IPS-NIHi7 (cell line): ENCODE measurements around the gene PRCC.

ENCODE experiments used
- DNase-seq: peaks from one replicate; pipeline ENCODE4 v3.0.0; 2012; ENCODE audit warnings: mixed read lengths; ENCODE audit errors: extremely low spot score

PRCC gene

DNA sequence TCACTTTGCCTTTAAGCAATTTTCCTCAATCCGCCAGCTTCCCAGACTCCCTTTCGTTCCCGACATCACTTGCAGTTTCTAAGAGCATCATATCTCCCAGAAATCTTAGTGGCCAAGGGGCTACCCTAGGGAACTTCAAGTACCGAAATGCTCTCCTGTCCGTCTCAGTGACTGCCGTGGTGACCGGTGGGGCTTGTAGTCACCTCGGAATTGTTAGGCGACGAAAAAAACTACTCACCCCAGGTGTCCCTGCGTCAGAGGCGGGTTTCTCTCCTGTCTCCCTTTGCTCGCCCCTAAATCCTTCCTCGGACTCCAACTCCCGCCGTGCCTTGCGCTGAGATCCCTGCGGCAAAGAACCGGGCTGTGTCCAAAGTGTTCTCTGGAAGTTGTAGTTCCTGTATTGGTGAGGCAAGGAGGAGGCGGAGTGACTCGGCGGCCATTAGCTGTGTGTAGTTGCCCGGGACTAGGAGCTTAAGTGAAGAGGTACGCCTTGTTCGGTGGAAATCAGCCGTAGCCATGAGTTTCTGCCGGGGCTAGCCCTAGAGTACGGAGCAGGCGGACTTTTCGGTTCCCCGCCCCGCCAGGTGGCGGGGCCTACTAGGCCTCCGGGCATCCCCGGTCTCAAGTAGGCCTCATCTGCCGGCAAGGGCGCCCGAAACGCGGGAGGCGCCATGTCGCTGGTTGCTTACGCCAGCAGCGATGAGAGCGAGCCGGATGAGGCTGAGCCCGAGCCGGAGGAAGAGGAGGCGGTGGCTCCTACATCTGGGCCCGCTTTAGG, at the start of gene PRCC:
PRCC (plus strand) TSS at position 435 of the 778 bp plus-strand sequence; CDS start at position 672, 237 bp downstream.
- DNase-seq: peak; percentile 89

- DNase-seq: no peak
These were observed 46.2 kb upstream of the PRCC start for GRCh38 chr1:156721131-156721530.

- DNase-seq: no peak
These were observed 45.8 kb upstream of the PRCC start for GRCh38 chr1:156721535-156721934.

DNA sequence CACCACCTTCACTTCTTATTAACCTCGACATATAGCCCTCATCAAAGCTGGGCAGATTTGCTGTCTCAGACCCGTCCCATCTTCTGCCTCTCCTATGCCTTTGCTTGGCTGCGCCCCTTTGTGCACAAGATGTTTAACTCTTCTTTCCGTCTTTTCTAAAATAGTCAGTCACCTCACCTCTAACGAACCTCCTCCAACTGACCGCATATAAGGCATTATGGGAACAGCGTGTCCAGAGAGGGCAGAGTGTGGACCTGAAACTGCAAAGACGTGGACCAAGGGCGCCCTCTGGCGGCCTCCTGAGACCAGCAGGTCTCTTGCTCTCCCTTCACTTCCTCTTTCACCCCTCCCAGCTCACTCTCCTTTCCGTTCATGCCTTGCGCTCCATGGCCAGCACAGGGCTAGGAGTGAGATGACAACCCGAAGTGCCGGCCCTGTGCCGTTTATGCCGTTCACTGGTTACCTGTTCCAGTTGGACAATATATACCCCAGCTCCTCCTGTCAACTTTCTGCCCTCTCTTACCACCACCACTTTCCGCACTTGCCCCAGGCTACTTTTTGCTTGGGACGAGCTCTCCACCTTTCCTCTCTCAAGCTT, 41.6 kb upstream of the PRCC start:
- DNase-seq: peak; percentile 83

DNA sequence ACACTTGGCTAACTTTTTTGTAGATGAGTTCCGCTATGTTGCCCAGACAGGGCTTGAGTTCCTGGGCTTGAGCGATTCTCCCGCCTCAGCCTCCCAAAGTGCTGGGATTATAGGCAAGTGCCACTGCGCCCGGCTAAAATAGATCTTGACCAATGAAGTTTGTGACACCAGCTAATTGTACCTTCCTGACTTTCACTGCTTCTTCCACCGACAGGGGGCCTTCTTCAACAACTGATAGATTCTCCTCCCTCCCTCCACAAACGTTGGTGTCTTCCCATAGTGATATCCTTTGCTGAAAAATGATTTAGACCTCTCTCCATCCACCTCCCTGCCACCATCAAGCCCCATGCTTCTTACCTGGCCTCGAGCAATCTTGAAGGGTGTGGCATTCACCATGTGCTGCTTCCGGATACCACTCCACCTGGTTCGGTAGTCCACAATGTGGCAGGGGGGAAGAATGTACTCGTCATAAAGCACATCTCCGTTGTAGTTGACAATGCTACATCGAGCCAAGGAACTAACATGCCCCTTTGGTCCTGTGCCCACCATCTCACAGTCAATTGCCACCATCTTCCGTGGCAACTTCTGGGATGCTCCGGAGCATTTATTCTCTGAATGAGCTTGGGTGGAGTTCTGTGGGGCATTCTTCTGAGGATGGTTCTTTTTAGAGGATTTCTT, 40.6 kb upstream of the PRCC start:
- peak; percentile 67 for DNase-seq

DNA sequence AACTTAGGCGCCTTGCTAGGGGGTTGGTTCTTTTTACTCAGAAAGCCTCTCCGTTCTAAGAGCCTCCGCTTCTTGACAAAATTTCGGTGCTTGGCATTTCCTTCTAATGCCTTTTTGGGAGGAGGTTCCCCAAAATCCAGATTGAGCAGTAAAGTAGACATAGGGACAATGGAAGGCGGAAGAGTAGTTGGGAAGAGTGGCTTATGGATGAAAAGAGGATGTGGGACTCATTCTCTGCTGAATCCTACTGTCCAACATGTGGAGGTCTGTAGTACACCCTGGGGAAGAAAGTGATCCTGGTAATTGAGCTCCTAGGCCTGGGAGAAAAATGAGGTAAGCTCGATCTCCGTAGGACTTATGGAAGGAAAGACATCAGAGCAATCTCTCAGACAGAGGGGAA, 39.8 kb upstream of the PRCC start:
- no peak for DNase-seq

GRCh38 chr1:156727926-156728598, 39.3 kb upstream of the PRCC start, which contains the start of gene METTL25B:
METTL25B (plus strand) TSS chr1:156728469; CDS start chr1:156729105, 636 bp downstream.
- peak; percentile 75 for DNase-seq

DNA sequence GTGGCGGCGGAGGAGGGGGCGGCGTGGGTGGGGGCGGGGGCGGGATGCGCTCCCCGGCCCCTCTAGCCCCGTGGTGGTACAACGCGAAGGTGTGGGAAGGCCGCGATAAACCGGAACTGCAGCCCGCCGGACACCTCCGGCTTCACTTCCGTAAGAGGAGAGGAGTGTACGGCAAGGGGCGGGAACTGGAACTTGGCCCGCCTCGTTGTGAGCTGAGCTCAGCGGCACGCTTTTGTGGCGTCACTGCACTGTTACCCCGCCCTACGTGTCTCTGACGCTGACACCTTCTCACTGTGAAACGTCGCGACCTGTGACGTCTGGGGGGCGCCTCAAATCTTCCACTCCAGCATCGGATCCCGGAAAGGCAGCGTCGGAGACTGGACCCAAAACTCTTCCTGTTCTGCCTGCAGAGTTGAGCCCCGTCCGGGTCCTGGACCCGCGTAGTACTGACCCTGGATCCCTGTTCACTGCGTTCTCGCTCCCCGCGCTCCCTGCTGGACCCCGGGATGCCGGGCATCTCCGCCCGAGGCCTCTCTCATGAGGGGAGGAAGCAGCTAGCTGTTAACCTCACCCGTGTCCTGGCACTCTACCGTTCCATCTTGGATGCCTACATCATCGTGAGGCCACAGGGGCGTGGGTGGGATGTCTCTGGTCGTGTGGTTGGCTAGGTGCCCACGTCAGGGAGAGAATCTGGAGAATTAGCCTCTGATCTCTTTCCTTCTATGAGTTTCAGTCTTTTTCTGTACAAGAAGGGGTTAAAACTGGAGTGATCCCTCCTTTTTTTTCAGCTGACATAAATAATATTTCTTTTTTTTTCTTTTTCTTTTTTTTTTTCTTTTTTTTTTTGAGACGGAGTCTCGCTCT, 38.5 kb upstream of the PRCC start, which contains the start of gene ISG20L2:
ISG20L2 (minus strand) TSS at position 168 of the 864 bp plus-strand sequence. CDS start 1,114 bp downstream, outside the sequence.
- DNase-seq: peak; percentile 88

- DNase-seq: no peak
These were observed 33.2 kb upstream of the PRCC start for GRCh38 chr1:156733989-156734584.

GRCh38 chr1:156738407-156738806, 28.9 kb upstream of the PRCC start:
- no peak for DNase-seq

GRCh38 chr1:156738916-156739315, 28.4 kb upstream of the PRCC start:
- DNase-seq: no peak

GRCh38 chr1:156740237-156740740, 27.0 kb upstream of the PRCC start:
- DNase-seq: no peak

DNA sequence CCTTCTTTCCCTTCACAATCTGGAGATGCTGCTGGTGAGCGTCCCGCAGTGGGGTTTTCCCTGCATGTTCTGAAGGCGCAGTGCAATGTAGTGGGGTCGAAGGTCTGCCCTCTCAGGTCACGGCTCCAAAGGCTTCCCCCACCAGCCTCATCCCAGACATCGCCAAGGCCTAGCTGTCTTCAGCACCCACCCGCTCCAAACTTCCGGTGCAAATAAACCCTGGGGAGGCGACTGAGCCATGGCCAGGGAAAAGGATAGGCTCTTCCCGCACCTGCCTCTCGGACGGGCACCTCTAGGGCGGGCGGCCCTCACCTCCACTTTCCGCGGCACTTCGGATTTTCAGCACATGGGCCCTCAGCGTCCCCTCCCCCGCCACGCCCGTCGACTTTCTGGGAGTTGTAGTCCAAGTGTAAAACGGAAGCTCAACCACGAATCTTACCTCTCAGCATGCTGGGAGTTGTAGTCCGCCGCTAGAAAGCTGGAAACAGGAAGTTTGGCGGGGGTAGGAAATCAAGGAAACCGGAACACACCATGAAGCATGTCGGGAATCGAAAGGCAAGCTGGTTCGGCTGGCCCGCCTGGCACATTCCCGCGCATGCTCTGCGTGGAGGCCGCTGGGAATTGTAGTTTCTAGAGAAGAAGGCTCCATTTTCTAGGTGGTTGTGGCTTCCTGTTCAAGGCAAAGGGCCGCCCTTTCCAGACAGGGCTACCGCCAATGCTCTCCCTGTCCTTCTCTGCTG, 26.4 kb upstream of the PRCC start, which contains the start of gene MRPL24:
MRPL24 (minus strand) TSS at position 348 of the 740 bp plus-strand sequence. CDS start 2,384 bp downstream, outside the sequence.
- DNase-seq: peak; percentile 89

GRCh38 chr1:156741481-156741983, 25.8 kb upstream of the PRCC start:
- no peak for DNase-seq

DNA sequence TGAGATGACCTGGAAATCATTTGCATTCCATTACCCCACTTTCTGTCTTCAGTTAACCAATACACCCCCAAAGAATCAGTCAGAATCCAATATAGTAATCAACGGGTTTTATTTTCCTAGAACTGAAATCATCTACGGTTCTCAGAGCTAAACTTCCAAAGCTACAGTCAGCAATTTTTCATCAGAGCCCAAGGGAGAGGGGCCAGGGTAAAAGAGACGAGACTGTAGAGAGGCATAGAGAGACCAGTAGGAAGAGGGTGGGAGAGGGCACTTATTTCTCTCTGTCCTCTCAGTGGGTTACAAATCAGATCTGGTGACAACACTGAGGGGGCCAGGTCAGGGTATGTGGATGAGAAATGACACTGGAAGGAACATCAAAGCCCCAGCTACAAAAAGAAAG, 25.3 kb upstream of the PRCC start:
- DNase-seq: no peak

DNA sequence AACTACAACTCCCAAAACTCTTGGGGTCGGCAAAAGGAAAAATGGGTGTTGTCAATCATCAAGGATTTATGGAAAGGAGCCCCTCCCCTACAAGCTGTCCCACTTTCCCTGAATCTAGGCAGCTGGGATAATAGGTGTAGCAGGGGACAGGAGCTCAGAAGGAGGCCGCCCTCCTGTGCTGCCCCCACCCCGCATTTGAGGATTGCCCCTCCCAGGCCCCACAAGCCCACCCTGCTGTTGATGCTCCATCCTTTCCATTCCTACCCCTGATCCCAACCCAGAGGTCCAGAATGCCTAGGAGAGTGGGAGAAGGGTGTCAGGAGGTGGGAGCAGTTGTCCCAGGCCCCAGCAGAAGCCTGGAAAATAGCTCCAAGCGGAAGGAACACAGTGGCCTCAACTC, 24.5 kb upstream of the PRCC start:
- no peak for DNase-seq

DNA sequence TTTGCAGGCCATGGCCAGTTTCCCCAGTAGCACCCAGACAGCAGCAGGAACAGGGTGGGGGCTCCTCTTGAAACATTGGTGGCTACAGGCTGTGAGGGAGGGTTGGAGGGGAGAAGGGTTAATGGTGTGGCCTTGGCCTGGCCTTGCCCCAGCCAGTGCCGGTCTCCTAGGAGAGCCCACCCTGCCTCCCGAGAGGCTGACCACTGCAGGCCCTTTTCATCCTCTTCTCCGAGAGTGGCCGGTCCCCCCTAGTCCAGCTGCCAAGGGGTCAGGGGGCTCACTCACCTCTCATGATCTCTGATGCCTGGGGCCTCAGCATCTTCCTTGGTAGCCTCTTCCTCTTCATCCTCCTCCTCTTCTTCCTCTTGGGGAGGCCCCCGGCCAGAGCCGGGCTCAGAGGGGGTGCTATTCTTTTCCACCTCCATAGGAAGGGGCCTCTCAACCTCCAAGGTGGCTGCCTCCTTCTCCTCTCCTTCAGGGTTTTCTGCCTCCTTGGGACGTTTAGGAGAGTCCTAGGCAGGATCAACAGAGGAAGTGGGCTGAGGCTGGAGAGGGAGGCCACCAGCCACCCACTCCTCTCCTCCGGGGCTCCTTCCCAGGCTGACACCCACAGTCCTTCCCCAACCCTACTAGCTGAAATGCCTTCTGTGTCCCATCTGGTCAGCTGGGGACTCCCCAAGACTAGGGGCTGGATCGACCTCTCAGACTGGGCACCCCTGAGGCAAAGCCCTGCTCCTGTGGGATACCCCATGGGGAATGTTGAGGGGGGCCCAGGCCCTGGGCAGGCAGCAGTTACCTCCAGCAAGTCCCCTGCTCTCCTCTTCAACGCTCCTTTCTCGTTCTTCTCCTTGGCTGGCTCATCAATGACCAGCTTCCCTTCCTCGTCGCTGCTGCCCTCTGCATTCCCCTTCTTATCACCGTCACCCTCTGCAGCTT, 23.7 kb upstream of the PRCC start:
- no peak for DNase-seq

DNA sequence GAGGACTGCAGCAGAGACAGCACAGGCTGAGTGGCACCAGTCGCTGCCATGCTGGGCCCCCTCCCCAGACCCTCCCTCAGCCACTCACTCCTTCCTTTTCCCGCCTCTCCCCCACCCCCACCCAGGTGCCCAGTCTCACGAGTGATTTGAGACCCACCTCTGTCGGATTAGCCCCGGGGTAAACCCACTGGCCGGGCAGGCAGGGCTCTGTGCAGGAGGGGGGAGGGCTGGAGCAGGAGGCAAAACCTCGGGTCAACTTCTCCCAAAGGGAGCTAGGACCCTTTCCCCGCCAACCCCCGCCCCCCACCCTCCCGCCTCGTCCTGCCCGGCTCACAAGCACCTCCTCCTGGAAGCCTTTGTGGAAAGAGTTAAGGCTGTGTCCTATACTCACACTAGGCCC, 23.0 kb upstream of the PRCC start:
- no peak for DNase-seq
